ENCODE measurements around the gene P2RY14. TPM values are rescaled to one million over a fixed set of nuclear protein-coding genes. Genes with fewer than 3 reads are reported as not detected.

The P2RY14 gene
- total RNA-seq, 1 donor from 2014 or later: not detected

DNA sequence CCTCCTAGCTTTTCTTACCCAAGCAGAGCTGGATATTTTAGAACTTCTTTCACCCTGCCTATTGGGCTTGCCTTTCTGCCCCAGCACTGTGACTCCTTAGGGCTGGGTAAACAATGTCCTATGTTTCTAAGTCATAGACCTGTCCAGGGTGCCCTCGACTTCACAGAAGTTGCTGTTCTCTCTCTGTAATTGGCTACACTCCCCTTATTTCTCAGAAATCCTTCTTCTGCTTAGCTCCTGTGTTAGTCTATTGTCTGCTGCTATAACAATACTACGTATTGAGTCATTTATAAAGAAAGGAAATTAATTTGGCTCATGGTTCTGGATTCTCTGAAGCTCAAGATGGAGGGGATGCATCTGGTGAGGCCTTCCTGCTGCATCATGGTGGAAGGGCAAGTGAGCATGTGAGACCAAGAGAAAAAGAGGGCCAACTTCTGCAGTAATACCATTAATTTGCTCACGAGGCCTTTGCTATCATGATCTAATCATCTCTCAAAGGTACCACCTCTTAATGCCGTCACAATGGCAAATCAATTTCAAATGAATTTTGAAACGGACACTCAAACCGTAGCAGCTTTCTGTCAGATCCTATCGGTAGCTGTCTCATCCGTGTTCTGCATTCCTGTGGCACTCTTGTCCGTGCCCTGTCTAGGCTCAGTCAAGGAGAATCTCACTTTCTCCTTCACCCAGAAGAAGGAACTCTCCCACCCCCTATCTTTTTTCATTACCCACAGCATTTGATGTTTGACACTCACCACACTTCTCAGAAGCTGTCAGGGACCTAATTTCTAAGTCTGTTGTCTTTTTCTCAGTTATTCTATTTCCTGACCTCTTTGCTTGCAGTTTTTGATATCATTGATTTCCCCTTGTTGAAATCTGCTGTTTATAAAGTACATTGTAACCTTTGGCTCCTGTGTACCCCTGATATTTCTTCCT is 53.0 kb downstream of the P2RY14 start:
- Mint-ChIP-seq H3K4me1 (ENCODE audit: low read depth, unreplicated experiment) (peaks cover 10% of the 10 kb centered on the region), H3K9me3 (ENCODE audit: unreplicated experiment) (peaks cover 8% of the 10 kb centered on the region), H3K36me3 (ENCODE audit: unreplicated experiment) (peaks cover 19% of the 10 kb centered on the region), H3K27me3 (ENCODE audit: unreplicated experiment) (peaks cover 4% of the 10 kb centered on the region), H3K4me3 (ENCODE audit: unreplicated experiment) (no peak overlapping the region), H3K27ac (ENCODE audit: unreplicated experiment) (no peak overlapping the region)
- TF ChIP-seq, protein P1, sequence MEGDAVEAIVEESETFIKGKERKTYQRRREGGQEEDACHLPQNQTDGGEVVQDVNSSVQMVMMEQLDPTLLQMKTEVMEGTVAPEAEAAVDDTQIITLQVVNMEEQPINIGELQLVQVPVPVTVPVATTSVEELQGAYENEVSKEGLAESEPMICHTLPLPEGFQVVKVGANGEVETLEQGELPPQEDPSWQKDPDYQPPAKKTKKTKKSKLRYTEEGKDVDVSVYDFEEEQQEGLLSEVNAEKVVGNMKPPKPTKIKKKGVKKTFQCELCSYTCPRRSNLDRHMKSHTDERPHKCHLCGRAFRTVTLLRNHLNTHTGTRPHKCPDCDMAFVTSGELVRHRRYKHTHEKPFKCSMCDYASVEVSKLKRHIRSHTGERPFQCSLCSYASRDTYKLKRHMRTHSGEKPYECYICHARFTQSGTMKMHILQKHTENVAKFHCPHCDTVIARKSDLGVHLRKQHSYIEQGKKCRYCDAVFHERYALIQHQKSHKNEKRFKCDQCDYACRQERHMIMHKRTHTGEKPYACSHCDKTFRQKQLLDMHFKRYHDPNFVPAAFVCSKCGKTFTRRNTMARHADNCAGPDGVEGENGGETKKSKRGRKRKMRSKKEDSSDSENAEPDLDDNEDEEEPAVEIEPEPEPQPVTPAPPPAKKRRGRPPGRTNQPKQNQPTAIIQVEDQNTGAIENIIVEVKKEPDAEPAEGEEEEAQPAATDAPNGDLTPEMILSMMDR (IDR thresholded peaks at IDR 0.05; ENCODE audit: partially characterized antibody, unreplicated experiment): no peak
- DNase-seq: no peak

DNA sequence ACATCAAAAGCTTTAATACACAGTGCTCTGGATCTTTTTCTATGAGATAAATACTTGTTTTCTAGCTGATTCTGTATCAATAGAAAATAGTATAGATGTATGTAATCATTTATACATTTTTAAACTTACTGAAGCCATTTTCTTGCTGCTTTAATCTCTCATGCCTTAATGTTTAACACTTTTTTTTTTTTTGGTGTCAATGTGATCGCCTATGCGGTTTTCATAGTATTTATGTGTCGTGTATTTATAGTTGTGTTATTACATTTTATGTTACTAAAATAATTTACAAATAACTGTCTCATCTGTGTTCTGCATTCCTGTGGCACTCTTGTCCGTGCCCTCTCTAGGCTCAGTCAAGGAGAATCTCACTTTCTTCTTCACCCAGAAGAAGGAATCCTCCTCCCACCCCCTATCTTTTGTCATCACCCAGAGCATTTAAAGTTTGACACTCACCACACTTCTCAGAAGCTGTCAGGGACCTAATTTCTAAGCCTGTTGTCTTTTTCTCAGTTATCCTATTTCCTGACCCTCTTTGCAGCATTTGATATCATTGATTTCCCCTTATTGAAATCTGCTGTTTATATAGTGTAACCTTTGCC is 54.0 kb downstream of the P2RY14 start:
- no peak for DNase-seq
- Mint-ChIP-seq H3K9me3 (ENCODE audit: unreplicated experiment) (peaks cover 8% of the 10 kb centered on the region), H3K4me1 (ENCODE audit: low read depth, unreplicated experiment) (peaks cover 10% of the 10 kb centered on the region), H3K27me3 (ENCODE audit: unreplicated experiment) (peaks cover 4% of the 10 kb centered on the region), H3K36me3 (ENCODE audit: unreplicated experiment) (peaks cover 19% of the 10 kb centered on the region), H3K27ac (ENCODE audit: unreplicated experiment) (no peak overlapping the region), H3K4me3 (ENCODE audit: unreplicated experiment) (no peak overlapping the region)
- TF ChIP-seq, protein P1 (IDR thresholded peaks at IDR 0.05; ENCODE audit: partially characterized antibody, unreplicated experiment): no peak

DNA sequence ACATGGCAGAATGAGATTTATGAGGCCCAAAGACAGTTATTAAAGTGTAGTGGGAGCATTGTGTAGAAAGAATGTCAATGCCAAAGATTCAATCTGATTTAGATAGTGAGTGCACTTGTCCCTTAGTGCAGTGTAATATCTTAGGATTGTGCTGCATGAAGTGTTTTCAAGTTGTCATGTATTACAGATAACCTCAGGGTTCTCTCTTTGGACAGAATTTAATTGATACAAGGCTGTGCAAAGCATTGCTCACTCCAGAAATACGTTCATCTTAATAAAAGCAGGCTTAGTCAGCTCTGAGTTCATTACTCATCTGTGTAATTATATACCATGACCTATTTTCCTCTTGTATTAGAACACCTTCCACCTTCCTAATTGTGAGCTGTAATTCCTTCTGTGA is 59.3 kb downstream of the P2RY14 start:
- H3K4me3 Mint-ChIP-seq (ENCODE audit: unreplicated experiment): no peak overlapping the region
- no peak for DNase-seq
- peaks cover 12% of the 10 kb centered on the region for H3K9me3 Mint-ChIP-seq (ENCODE audit: unreplicated experiment)
- TF ChIP-seq, protein P1 (IDR thresholded peaks at IDR 0.05; ENCODE audit: partially characterized antibody, unreplicated experiment): no peak
- H3K27ac Mint-ChIP-seq (ENCODE audit: unreplicated experiment): no peak overlapping the region
- H3K36me3 Mint-ChIP-seq (ENCODE audit: unreplicated experiment): peaks cover 19% of the 10 kb centered on the region
- peaks cover 3% of the 10 kb centered on the region for H3K27me3 Mint-ChIP-seq (ENCODE audit: unreplicated experiment)
- H3K4me1 Mint-ChIP-seq (ENCODE audit: low read depth, unreplicated experiment): peaks cover 17% of the 10 kb centered on the region

DNA sequence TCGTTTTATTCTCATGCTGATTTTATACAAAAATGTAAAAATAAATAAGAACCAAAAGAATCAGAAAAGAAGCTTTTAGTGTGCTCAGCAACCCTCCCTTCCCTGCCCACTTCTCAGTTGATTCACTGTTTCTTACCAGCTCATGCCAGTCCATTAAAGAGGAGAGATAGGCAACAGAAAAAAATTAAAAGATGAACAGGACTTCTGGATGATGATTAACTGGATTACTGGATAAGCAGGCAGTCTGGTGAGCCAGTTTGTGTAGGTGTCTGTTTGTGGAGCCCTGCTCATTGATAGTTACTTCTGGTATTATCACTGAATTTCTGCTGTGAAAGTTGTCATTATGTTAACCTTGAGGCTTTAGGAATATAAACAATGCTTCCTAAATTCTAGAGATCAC is 60.2 kb downstream of the P2RY14 start:
- Mint-ChIP-seq H3K27ac (ENCODE audit: unreplicated experiment) (no peak overlapping the region), H3K9me3 (ENCODE audit: unreplicated experiment) (peaks cover 12% of the 10 kb centered on the region), H3K4me1 (ENCODE audit: low read depth, unreplicated experiment) (peaks cover 20% of the 10 kb centered on the region), H3K36me3 (ENCODE audit: unreplicated experiment) (peaks cover 19% of the 10 kb centered on the region), H3K27me3 (ENCODE audit: unreplicated experiment) (peaks cover 3% of the 10 kb centered on the region), H3K4me3 (ENCODE audit: unreplicated experiment) (no peak overlapping the region)
- TF ChIP-seq, protein P1 (IDR thresholded peaks at IDR 0.05; ENCODE audit: partially characterized antibody, unreplicated experiment): no peak
- DNase-seq: no peak

All from glutamatergic neuron (in vitro differentiated cells).